ENCODE data around the gene TBX19.

Gene TBX19

GRCh38 chr1:168285521-168285790, 4.8 kb downstream of the TBX19 start (continued):
- TF ChIP-seq, protein P1, sequence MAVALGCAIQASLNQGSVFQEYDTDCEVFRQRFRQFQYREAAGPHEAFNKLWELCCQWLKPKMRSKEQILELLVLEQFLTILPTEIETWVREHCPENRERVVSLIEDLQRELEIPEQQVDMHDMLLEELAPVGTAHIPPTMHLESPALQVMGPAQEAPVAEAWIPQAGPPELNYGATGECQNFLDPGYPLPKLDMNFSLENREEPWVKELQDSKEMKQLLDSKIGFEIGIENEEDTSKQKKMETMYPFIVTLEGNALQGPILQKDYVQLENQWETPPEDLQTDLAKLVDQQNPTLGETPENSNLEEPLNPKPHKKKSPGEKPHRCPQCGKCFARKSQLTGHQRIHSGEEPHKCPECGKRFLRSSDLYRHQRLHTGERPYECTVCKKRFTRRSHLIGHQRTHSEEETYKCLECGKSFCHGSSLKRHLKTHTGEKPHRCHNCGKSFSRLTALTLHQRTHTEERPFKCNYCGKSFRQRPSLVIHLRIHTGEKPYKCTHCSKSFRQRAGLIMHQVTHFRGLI (tag by site-specific recombination; IDR thresholded peaks at IDR 0.05) = peak; percentile 100
- TF ChIP-seq YY2 (tag by site-specific recombination; IDR thresholded peaks at IDR 0.05) (no peak), PRDM1 (tag by site-specific recombination; IDR thresholded peaks at IDR 0.05) (peak; percentile 81), ZNF248 (tag by site-specific recombination; IDR thresholded peaks at IDR 0.05) (no peak)
- TF ChIP-seq, protein P2, sequence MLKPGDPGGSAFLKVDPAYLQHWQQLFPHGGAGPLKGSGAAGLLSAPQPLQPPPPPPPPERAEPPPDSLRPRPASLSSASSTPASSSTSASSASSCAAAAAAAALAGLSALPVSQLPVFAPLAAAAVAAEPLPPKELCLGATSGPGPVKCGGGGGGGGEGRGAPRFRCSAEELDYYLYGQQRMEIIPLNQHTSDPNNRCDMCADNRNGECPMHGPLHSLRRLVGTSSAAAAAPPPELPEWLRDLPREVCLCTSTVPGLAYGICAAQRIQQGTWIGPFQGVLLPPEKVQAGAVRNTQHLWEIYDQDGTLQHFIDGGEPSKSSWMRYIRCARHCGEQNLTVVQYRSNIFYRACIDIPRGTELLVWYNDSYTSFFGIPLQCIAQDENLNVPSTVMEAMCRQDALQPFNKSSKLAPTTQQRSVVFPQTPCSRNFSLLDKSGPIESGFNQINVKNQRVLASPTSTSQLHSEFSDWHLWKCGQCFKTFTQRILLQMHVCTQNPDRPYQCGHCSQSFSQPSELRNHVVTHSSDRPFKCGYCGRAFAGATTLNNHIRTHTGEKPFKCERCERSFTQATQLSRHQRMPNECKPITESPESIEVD (tag by site-specific recombination; IDR thresholded peaks at IDR 0.05) = peak; percentile 95

- H3K36me3 ChIP-seq (ENCODE audit: control insufficient read depth in 2 of 2, insufficient read depth in 1 of 2, low read length in 2 of 2) = no peaks in the 10 kb centered on the region
- H3K9me3 ChIP-seq (ENCODE audit: control insufficient read depth, insufficient read depth, low read depth, low read length) = no peaks in the 10 kb centered on the region
- TF ChIP-seq ZNF16 (tag by site-specific recombination; IDR thresholded peaks at IDR 0.05; ENCODE audit: low read depth) (no peak), ZNF580 (tag by site-specific recombination; IDR thresholded peaks at IDR 0.05) (no peak), ZNF174 (tag by site-specific recombination; IDR thresholded peaks at IDR 0.05) (no peak), ZNF140 (tag by site-specific recombination; IDR thresholded peaks at IDR 0.05) (peak; percentile 65; the same call in 1 of the 2 replicates)
- TF ChIP-seq, protein P3, sequence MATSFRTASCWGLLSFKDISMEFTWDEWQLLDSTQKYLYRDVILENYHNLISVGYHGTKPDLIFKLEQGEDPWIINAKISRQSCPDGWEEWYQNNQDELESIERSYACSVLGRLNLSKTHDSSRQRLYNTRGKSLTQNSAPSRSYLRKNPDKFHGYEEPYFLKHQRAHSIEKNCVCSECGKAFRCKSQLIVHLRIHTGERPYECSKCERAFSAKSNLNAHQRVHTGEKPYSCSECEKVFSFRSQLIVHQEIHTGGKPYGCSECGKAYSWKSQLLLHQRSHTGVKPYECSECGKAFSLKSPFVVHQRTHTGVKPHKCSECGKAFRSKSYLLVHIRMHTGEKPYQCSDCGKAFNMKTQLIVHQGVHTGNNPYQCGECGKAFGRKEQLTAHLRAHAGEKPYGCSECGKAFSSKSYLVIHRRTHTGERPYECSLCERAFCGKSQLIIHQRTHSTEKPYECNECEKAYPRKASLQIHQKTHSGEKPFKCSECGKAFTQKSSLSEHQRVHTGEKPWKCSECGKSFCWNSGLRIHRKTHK (tag by site-specific recombination; IDR thresholded peaks at IDR 0.05) = no peak
- peaks cover 11% of the 10 kb centered on the region; the same call in 1 of the 2 replicates for H3K4me1 ChIP-seq (ENCODE audit: control insufficient read depth, insufficient read depth, low read length)
- ChIA-PET CTCF (interaction anchor here (0.6 to 1.0 kb wide), 4 partner anchors 10 to 1582 kb away, joined by 3 to 8 read pairs (median 4); no protein-coding TSS in a partner anchor), POLR2A (no interaction called here)
- H3K27ac ChIP-seq (ENCODE audit: extremely low read depth, low read depth, low read length) = no peak overlapping the region
- H3K4me3 ChIP-seq (ENCODE audit: low read depth, low read length) = no peak overlapping the region
Observed at GRCh38 chr1:168285971-168286927, 5.6 kb downstream of the TBX19 start.

- CTCF ChIA-PET = interaction anchor here (0.6 to 1.2 kb wide), 3 partner anchors 33 to 55 kb away, joined by 4 to 8 read pairs (median 5); no protein-coding TSS in a partner anchor
- POLR2A ChIA-PET = no interaction called here
- no peaks in the 10 kb centered on the region for H3K9me3 ChIP-seq (ENCODE audit: control insufficient read depth, insufficient read depth, low read depth, low read length)
- H3K27ac ChIP-seq (ENCODE audit: extremely low read depth, low read depth, low read length) = no peak overlapping the region
- H3K4me3 ChIP-seq (ENCODE audit: low read depth, low read length) = no peak overlapping the region
- H3K4me1 ChIP-seq (ENCODE audit: control insufficient read depth, insufficient read depth, low read length) = peaks cover 11% of the 10 kb centered on the region; the same call in 1 of the 2 replicates
- H3K36me3 ChIP-seq (ENCODE audit: control insufficient read depth in 2 of 2, insufficient read depth in 1 of 2, low read length in 2 of 2) = no peaks in the 10 kb centered on the region
- TF ChIP-seq PRDM10 (tag by site-specific recombination; IDR thresholded peaks at IDR 0.05) = 0 out of 2 replicates have a peak, but pooled peaks have one; percentile 20
- TF ChIP-seq ZNF629 (tag by site-specific recombination; IDR thresholded peaks at IDR 0.05) = peak; percentile 91
- TF ChIP-seq TCF7L2 (IDR thresholded peaks at IDR 0.05; ENCODE audit: borderline replicate concordance, low read depth, low read length) = no peak
- no peak for TF ChIP-seq ZIC2 (tag by site-specific recombination; IDR thresholded peaks at IDR 0.05)
- TF ChIP-seq SP3 (tag by site-specific recombination; IDR thresholded peaks at IDR 0.05) = no peak
- no peak for TF ChIP-seq ZNF48 (tag by site-specific recombination; IDR thresholded peaks at IDR 0.05)
- TF ChIP-seq, protein P4, sequence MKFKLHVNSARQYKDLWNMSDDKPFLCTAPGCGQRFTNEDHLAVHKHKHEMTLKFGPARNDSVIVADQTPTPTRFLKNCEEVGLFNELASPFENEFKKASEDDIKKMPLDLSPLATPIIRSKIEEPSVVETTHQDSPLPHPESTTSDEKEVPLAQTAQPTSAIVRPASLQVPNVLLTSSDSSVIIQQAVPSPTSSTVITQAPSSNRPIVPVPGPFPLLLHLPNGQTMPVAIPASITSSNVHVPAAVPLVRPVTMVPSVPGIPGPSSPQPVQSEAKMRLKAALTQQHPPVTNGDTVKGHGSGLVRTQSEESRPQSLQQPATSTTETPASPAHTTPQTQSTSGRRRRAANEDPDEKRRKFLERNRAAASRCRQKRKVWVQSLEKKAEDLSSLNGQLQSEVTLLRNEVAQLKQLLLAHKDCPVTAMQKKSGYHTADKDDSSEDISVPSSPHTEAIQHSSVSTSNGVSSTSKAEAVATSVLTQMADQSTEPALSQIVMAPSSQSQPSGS (tag by site-specific recombination; IDR thresholded peaks at IDR 0.05; ENCODE audit: low read depth) = peak; percentile 81
- TF ChIP-seq, protein P5, sequence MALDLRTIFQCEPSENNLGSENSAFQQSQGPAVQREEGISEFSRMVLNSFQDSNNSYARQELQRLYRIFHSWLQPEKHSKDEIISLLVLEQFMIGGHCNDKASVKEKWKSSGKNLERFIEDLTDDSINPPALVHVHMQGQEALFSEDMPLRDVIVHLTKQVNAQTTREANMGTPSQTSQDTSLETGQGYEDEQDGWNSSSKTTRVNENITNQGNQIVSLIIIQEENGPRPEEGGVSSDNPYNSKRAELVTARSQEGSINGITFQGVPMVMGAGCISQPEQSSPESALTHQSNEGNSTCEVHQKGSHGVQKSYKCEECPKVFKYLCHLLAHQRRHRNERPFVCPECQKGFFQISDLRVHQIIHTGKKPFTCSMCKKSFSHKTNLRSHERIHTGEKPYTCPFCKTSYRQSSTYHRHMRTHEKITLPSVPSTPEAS (tag by site-specific recombination; IDR thresholded peaks at IDR 0.05) = no peak
- no peak for TF ChIP-seq KLF9 (tag by site-specific recombination; IDR thresholded peaks at IDR 0.05; ENCODE audit: low read depth)
Observed at GRCh38 chr1:168287237-168287664, 6.6 kb downstream of the TBX19 start.
